ENCODE measurements around the gene MAGI3.
A peak's percentile ranks its signal among the peaks of the same experiment; 100 is the strongest.

The MAGI3 gene

DNA sequence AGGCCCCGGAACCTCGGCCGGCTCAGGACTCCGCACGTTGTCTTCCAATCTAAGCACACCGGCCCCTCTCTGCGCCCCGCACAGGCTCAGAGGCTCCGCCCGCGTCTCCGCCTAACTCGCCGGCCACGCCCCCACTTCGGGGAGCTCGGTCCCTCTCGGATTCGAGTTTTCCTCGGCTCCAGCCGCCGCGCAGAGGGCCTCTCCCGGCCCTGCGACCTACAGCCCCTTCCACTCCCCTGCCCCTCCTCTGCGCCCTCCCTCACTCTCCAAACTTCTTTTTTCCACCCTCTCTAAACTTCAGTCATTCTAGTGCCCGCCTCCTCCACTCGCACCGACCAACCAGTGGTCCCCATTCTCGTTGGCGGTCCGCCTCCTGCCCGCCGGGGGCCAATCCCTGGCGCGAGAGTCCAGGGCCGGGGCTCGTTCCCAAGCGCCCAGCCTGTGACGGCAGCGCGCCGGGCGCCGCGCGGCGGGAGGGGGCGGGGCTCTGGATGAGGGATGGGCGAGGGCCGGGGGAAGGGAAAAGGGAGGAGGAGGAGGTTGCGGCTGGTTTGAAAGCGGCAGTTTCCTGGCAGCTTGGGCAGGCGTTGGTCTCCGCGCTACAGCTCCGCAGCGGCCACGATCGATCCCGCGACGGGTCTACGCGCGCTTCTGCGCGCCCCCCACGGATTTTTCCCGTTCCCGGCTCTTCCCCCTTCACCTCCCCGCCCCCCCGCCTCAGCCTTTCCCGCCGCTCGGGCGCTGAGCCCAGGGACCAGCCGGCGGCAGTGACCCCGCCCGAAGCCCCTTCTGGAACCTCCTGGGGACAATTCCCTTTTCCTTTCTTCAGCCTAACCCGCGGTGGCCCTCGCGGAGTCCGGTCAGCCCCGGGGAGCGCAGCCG lies at the start of gene MAGI3:
Gene MAGI3 (plus strand): TSS at position 563 of the 882 bp plus-strand sequence. CDS start 519 bp downstream, outside the sequence.
- peak; percentile 68 for DNase-seq

DNA sequence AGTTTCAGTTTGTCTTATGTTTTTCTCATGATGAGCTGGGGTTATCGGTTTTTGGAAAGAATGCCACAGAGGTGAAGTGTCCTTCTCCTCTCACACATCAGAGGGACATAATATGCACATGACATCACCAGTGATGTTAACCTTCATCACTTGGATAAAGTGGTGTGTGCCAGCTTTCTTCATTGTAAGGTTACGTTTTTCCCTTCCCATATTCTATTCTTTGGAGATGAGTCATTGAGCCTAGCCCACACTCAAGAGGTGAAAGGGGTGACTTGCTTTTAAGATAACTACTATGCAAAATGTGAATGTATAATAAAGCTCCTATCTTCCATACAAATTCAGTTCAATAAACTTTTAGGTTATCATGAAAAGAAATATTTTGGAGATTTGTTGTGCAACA lies 36.7 kb upstream of the MAGI3 start:
- no peak for DNase-seq

DNA sequence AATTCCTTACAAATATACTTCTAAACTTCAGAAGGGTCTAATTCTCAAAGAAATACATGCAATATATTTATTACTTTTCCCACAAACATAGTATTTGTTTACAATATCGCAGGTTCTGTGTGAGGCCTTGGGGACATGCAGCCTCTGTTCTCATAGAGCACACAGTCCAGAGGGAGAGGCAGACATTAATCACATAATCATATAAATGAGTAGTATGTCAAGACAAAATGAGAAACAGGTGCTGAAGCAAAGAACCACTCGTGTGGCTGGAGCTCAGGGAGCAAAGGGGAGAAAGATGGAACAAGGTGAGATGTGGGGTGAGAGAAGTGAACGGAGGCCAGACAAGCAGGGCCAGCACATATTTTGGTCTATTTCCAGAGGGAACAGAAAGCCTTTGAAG lies 26.4 kb upstream of the MAGI3 start:
- DNase-seq, result no peak

DNA sequence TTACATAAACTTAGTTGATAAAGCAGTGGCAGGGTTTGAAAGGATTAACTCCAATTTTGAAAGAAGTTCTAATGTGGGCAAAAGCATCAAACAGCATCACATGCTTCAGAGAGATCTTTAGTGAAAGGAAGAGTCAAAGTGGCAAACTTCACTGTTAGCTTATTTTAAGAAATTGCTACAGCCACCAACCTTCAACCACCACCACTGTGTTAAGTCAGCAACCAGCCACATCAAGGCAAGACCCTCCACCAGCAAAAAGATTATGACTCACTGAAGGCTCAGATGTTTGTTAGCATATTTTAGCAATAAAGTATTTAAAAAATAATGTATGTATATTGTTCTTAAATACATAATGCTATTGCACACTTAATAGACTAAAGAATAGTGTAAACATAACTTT lies 21.3 kb upstream of the MAGI3 start:
- no peak for DNase-seq

DNA sequence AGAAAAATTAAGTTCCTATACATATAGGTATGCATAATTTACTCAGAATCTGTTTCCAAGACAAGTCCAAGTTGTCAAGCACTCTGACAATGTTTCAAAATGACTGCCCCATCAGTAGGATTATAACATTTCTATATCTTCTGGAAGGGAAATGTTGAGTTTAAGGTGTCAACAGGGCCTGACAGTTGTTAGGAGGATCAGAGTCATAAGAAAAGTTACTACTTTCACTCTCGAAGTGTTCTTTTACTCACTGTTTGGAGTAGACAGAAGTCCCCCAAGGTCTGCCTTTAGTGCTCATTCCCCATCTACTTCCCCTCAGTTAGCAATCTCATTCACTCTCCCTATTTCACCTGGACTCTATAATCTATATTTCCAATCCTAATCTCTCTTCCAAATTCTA lies 20.6 kb upstream of the MAGI3 start:
- no peak for DNase-seq

DNA sequence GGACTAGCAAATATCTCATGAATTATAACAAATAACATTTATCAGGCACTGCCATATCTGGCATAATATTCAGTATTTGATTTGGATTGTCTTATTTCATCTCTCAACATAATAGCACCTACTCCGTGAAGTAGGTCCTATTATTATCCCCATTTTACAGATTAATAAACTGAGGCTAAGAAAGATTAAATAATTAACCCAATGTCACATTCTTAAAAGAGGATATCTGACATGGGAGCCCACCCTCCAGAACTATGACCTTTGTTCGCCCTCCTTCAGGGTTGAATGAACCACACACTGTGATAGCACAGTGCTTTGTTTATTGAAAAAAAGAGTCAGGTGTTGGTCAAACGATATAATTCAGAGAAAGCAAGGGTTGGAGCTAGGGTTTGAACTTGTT lies 19.4 kb upstream of the MAGI3 start:
- DNase-seq, result no peak

DNA sequence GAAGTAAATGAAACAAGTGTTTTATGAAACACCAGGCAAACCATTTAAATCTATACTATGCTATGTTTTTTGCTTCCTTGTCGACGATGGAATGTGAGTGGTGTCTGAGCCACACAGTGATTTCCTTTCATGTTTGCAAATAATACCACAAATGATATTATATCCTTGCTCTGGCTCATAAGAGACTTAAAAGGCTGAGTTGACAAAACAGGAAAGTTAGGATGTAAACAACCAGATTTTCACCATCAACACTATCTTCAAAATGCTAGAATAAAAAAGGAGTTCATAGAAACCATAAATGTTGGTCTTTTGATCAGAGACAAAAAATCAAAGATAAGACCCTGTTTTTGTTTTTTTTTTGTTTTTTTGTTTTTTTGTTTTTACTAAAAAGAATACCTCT lies 17.8 kb upstream of the MAGI3 start:
- no peak for DNase-seq

DNA sequence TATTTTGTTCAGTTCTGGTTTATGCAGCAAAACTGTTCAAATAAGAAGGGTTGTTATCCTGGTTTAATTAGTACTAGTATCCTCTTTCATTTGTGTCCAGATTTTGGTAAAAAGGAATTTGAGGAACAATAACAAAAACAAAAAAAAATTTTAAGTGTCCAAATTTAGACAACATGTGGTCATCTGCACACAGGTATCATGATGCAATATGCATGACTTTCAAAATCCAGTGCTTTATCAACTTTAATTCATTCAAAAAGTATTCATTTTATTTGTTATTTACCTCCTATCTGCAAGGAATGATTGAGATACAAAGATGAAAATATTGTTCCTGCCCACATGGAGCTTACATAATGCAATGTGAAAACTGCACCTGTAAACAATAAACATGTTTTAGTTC lies 16.7 kb upstream of the MAGI3 start:
- no peak for DNase-seq

DNA sequence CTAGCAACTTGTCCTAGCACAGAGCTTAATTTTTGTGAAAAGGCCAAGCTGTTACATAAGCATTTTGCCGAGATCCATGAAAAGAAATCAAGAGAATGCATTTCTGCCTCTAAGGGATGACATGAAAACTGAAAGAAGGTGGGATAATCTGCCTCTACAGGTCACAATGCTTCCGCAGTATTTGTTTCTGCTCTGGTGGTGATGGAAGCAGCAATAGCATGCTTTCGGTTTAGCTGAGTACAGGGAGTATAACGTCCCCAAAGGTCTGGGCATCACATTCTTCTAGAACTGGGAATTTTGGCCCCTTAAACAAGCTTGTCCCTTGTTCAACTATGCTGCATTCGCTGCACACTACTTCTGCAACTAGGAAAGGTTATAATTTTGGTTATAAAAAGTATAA lies 14.4 kb upstream of the MAGI3 start:
- DNase-seq, result no peak

DNA sequence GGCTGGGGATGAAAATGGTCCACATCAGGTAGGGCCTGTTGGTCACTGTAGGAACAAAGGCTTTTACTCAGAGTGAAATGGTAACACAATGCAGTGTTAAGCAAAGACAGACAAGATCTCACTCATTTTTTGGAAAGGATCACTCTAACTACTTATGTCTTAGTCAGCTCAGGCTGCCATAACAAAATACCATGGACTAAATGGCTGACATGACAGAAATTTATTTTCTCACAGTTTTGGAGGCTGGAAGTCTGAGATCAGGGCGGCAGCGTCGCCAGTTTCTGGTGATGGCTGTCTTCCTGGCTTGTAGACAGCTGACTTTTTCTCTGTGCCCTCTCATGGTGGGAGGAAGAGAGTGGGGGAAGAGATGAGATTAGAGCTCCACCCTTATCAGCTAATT lies 10.2 kb upstream of the MAGI3 start:
- no peak for DNase-seq

DNA sequence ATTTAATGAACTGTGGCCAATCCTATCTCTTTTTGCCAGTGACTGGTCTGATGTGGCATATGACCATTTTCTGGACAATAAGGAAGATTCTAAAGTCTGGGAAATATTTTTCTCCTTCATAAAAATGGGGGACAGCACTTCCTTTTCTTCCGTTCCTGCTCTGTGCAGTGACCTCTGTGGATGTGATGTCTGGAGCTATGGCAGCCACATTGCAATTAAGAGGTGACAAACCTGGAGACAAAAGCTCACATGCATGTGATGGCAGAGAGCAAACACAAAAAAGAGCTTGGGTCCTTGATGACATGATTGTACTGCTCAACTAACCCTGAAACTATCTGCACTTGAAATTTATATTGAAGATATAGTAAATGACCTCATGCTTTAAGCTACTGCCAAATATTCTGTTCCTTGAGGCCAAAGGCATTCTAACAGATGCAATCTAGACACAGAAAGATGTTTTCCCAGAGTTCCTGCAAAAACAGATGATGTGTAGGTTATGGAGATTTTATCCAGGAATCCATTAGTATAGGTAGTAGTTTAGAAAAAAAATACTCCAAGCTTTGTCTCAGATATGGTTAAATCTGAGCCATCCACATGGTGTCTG lies 2.2 kb upstream of the MAGI3 start:
- no peak for DNase-seq

DNA sequence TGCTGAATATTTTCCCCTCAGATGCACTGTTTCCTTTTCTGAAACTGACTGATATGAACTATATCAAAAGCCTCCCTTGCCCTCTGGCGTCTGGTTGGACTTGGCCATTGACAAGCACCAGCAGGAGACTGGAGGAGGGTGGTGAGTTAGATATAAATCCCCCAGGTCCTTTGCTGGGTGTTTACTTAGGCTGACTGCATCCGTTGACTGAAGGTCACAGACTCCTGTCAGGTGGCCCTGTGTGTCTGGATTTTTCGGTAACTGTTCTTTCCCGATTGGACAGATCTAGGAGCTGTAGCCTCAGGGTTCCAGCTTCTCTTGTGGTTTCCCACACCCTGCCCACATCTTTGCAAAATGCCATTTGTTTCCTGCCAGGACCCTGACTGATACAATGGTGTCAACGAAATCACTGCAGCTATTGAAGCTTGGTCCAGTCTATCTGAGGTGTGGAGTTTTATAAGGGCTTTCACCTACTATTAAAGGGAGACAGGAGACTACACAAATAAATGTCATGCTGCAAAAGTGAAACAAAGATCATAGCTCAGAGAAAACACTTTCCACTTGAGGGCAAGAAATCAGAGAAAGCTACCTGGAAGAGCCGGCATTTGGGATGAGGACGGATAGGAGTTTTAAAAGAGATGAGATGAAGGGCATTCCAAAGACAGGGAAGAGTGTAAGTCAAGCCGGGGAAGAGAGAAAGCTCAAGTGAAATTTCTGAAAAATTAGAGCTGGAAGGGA lies 1.5 kb upstream of the MAGI3 start:
- DNase-seq, result no peak

DNA sequence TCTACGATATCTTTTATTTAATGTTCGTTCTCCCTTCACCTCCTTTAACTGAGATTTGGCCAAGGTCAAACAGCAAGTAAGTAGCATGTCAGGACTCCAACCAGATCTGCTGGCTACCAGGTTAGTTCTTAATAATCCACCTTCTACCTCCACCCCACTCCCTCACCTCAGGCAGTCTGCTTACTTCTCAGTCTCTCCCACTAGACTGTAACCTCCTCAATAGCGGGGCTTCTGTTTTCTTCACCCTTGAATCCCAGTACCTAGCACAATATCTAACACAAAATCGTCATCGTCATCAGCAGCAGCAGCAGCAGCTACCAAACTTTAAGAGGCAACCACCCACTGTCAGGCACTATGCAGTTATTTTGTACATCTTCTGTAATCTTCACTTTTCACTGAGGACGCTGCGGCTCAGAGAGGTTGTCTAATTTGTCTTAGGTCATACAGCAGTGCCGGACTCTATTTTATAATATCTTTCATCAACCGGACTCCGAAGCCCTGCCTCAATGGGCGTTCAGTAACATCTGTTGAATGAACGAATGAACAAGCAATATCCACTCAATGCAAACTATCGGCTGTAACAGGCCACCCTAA lies 859 bp upstream of the MAGI3 start:
- DNase-seq, result no peak

DNA sequence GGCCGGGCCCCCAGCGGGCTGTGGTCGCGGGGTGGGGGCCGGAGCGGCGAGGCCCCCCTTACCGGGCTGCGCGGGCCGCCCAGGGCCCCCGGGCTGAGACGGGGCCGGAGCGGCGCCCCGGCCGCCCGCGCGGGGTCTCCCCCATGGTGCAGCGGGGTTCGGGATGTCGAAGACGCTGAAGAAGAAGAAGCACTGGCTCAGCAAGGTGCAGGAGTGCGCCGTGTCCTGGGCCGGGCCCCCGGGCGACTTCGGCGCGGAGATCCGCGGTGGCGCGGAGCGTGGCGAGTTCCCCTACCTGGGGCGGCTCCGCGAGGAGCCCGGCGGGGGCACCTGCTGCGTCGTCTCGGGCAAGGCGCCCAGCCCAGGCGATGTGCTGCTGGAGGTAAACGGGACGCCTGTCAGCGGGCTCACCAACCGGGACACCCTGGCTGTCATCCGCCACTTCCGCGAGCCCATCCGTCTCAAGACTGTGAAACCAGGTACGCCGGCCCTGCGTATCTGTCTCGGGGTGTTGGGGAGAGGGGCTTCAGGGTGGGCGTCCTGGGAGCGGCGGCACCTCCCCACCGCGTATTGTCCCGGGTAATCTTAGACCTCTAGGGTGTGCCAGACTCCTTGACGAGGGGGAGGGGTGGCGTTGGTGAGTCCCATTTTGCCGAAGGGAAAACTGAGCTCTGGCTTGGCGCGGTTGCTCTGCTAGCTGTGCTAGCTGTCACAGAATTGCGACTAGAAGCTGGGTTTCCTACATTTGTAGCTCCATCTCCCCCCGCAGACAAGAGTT lies 745 bp downstream of the MAGI3 start:
- DNase-seq, result no peak

DNA sequence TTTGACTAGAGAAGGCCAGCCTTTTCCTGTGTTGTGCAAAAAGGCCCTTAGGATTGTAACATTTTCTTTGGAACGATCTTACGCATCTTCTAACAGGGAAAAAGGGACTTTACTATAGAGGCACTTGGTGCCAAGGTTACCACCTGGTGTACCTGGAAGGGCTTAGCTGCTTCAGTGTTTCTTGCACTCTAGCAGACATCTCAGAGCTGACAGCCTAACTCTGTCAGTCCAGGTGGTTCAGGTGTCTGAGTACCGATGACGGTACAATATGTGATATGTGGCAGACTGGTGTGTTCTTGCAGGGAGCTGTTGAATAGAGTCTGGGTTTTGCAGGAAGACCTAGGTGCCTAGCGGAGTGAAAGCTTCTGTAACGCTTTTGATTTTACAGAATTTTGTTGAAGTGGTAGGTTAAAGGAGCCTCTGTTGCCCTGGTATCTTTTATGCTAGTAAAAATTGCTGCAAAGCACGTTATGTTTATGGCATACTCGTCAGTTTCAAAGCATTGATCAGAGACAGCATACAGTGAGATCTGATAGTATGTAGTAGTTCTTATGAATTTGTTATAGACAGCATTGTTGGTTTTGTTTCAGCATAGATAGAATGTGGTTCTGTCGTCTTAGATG lies 1.4 kb downstream of the MAGI3 start:
- DNase-seq, result no peak

DNA sequence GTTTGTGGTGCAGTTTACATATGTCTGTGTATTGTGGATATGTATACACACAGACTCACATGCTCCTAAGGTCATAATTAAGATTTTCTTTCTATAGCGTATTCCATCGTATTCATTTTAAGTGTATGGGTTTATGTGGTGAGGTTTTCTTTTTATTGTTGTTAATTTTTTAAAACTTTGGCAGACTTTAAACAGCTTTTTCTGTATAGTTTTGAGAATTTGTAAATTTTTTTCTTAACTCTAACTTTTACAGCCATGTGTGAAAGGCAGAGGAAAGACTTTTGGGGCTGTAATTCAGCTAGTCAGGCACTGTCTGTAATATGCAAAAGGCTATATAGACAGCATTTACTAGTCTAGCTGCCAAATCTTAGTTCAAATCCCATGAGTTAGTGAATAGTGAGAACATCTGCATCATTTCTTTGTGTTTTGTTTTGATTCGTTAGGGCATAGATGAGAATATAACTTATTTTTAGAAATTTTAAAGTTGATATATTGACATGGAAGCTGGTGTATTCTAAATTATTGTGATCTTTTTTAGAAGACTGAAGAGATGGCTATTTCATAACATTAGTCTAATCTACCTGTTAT lies 2.3 kb downstream of the MAGI3 start:
- DNase-seq, result no peak

DNA sequence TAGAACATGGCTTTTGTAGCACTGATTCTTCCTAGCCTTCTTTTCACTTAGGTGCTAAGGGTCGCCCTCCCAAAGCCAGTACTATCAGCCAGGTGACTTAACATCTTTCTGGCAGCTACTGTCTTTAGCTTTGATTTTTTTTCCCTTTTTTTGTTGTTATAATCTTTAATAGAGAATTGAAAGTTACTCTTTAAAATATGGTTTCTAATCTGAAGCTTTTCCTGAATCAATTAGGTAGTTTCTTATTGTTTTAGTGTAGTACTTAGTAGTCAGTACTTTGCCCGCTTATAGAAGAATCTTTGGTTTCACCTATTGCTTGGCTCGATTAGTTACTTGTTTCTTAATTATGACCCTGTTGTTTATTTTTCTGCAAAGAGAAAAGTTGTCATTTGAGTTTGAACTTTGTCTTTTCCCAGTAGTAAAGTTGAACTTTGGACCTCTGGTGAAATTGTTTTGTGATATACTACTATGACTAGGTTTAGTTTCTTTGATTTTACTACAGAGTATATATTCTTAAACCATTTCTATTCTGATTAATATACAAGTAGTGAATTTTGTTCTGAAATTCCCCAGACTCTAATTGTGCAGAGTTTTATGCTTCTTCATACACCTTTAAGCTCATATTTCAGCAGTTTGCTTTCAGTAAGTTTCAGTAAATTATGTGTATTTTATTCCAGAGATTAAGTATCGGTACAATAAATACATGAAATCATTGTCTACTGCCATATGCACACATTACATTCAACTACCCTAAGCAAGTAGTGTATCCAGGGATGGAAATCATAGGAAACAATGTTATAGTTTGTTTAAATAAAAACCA lies 3.9 kb downstream of the MAGI3 start:
- no peak for DNase-seq

DNA sequence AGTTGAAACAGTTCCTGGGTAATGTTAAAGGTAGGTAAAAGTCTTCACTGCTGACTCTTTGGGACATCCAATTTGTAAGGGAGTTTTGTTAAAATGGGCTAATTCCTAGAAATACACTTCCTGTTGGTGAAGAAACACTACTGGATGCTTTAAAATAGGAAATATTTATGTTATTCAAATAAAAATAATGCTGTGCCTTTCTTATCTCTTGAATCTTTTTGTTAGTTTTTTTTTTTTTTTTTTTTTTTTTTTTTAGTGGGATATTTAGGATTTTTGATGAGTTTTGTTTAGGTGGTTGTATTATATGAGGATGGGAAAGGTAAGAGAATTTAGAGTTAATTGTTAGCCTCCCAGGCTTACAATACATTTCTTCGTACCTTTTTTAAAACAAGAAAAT lies 4.5 kb downstream of the MAGI3 start:
- no peak for DNase-seq

DNA sequence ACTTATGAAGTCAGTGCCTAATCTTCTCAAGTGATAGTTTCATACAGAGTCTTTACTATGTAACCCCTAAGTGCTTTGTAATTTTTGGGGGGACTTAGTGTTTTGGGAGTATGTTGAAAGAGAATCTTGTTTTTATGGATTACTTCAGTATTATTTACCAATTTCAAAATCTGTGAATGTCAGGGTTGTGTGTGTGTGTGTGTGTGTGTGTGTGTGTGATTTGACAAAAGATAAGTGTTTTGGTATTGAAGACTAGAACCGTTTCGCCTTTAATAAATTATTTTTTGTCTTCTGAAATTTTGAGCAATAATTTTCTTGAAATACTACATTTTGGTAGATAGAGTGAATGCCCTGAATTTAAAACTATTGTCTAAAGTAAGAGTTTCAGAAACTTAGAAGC lies 5.8 kb downstream of the MAGI3 start:
- no peak for DNase-seq

DNA sequence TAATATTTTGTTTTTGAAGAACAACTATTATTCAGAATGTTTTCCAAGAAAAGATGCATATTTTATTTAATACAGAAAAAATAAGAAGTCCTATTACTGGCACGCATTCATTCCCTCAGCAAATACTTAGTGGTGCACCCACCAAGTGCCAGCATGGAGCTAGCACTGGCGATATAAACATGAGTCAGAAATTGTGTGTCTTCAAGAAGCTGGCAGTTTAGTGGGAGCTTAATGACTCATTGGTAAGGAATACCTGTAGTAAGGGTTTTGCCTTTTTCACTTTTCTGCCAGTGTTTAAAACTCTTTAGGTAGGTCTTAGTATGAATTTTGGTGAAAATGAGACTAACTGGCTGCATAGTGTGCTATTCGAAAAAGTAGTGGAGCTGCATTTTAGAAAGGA lies 6.3 kb downstream of the MAGI3 start:
- no peak for DNase-seq

DNA sequence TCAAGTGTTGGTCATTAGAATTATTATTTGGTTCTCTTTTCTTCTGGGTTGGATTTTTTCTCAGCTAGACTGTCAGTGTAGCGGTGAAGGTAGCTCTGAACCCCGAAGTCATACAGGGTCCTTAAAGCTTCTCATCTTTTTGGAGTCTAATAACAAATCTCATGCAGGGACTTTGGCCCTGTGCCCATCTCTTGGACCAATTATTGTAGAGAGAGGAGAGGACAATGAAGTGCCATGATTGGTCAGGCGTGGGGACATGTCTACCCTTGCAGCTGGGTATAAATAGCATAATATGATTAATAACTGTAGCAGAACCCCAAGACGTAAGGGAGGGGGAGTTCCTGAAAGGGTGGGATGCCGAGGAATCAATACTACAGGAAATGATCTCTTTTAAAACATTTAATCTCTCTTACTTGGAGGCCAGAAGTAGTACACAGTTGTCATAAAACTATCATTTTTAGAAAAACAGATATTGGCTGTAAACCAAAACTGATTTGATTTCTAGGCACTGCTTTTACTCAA lies 8.8 kb downstream of the MAGI3 start:
- DNase-seq, result no peak

Data from NCI-H2081 treated with DMSO at 0.1 percent for 48 hours (cell line).